ENCODE data around the gene XPA.

GRCh38 chr9:97625620-97626019, 71.5 kb downstream of the XPA start:
- TF ChIP-seq CTCF (IDR thresholded peaks at IDR 0.05 in 2 of 3, conservative IDR thresholded peaks at IDR 0.05 in 1 of 3; ENCODE audit: control insufficient read depth in 2 of 3, extremely low read depth in 1 of 3, insufficient read depth in 1 of 3, low read depth in 3 of 3, low read length in 3 of 3), result no peak
- TF ChIP-seq POLR2A (IDR thresholded peaks at IDR 0.05; ENCODE audit: low read depth, low read length), result no peak
- no peak for TF ChIP-seq BHLHE40 (IDR thresholded peaks at IDR 0.05; ENCODE audit: borderline replicate concordance in 1 of 2, low read depth in 2 of 2, low read length in 1 of 2)
- no peak for TF ChIP-seq SUZ12 (IDR thresholded peaks at IDR 0.05; ENCODE audit: unreplicated experiment)
- no peak for TF ChIP-seq JUND (IDR thresholded peaks at IDR 0.05; ENCODE audit: low read depth, low read length)
- TF ChIP-seq EZH2 (IDR thresholded peaks at IDR 0.05; ENCODE audit: borderline replicate concordance, control insufficient read depth, low read depth, low read length), result no peak
- no peak for TF ChIP-seq GABPA (IDR thresholded peaks at IDR 0.05; ENCODE audit: low read depth)
- no peak for TF ChIP-seq ZBTB40 (IDR thresholded peaks at IDR 0.05; ENCODE audit: borderline replicate concordance)
- no peak for TF ChIP-seq ETV6 (conservative IDR thresholded peaks at IDR 0.05 in 1 of 2, IDR thresholded peaks at IDR 0.05 in 1 of 2; ENCODE audit: borderline replicate concordance in 1 of 2, low read depth in 1 of 2)
- no peak for TF ChIP-seq RUNX3 (IDR thresholded peaks at IDR 0.05; ENCODE audit: low read length)
- no peak for TF ChIP-seq HCFC1 (IDR thresholded peaks at IDR 0.05; ENCODE audit: low read length)
- no peak for TF ChIP-seq ASH2L (IDR thresholded peaks at IDR 0.05; ENCODE audit: borderline replicate concordance, low read depth)
- no peak for TF ChIP-seq USF1 (IDR thresholded peaks at IDR 0.05; ENCODE audit: borderline replicate concordance, extremely low read length, insufficient read depth, low read depth, low read length)

Data from GM12878 (cell line).